GM21526 (cell line): ENCODE measurements around the gene RABGAP1L.
"Not testable (repeated sequence)": the region's sequence is repeated elsewhere in the genome, so short reads cannot be mapped to it uniquely, and the experiment has no call there.

Source experiments
- ATAC-seq: cut with Tn5 transposase; IDR thresholded peaks from one replicate; pipeline ENCODE4 v1.9.1; 2021; ENCODE audit warnings: moderate library complexity; ENCODE audit not compliant: unreplicated experiment, low FRiP score

Gene RABGAP1L

GRCh38 chr1:175042650-175043049 lies 883.3 kb downstream of the RABGAP1L start:
- ATAC-seq = no peak

GRCh38 chr1:175043824-175044223 lies 884.5 kb downstream of the RABGAP1L start:
- no peak for ATAC-seq

GRCh38 chr1:175044591-175044990 lies 885.3 kb downstream of the RABGAP1L start:
- not testable (repeated sequence) for ATAC-seq
